CD4-positive, alpha-beta memory T cell (primary cell): ENCODE measurements around the gene ESRRB. TPM values are rescaled to one million over a fixed set of nuclear protein-coding genes. Genes with fewer than 3 reads are reported as not detected.

ENCODE experiments used
- CTCF ChIA-PET: fragments of 350-600 bp; sonication (Branson Sonifier 250); formaldehyde crosslinking; loops from one replicate; lab custom pipeline; 2021; ENCODE audit warnings: inconsistent platforms; ENCODE audit not compliant: partially characterized antibody; lab: Charles Lee
- POLR2A ChIA-PET: fragments of 350-600 bp; sonication (Branson Sonifier 250); formaldehyde crosslinking; loops from one replicate; lab custom pipeline; 2021; ENCODE audit not compliant: partially characterized antibody; lab: Charles Lee
- DNase-seq, 5 donors: peaks; one replicate each; pipeline versions ENCODE4 v3.0.0 to v3.0.0-alpha.2; 2020 to 2022; ENCODE audit warnings: mixed read lengths in 1 of 5
- H3K27ac ChIP-seq: one replicate; pipeline ENCODE4 v1.7.0; 2013; ENCODE audit warnings: low read depth, low read length
- H3K27me3 ChIP-seq: 2 replicates; pipeline ENCODE4 v1.7.0; 2013; ENCODE audit warnings: mild to moderate bottlenecking, low read length, moderate library complexity; ENCODE audit not compliant: insufficient read depth
- H3K36me3 ChIP-seq: 2 replicates; pipeline ENCODE4 v1.7.0; 2013; ENCODE audit warnings: mild to moderate bottlenecking, low read length, moderate library complexity; ENCODE audit not compliant: insufficient read depth
- H3K4me1 ChIP-seq: 2 replicates; pipeline ENCODE4 v1.7.0; 2013; ENCODE audit warnings: mild to moderate bottlenecking, low read length, moderate library complexity; ENCODE audit not compliant: insufficient read depth
- H3K4me3 ChIP-seq, 2 donors: one replicate each; pipeline ENCODE4 v1.7.0; 2013; ENCODE audit warnings: low read length in 2 of 2, mild to moderate bottlenecking in 1 of 2
- H3K9me3 ChIP-seq, 2 donors: one replicate each; pipeline ENCODE4 v1.7.0; 2013; ENCODE audit warnings: low read length in 2 of 2, control low read depth in 1 of 2; ENCODE audit not compliant: control insufficient read depth in 1 of 2
- H3K27ac Mint-ChIP-seq, 7 donors: one replicate each; pipeline ENCODE4 v1.8.0; 2020 to 2021; ENCODE audit warnings: mixed read lengths in 7 of 7, mild to moderate bottlenecking in 6 of 7, inconsistent platforms in 3 of 7, moderate library complexity in 3 of 7
- H3K27me3 Mint-ChIP-seq, 2 donors: one replicate each; pipeline ENCODE4 v1.8.0; 2020 to 2021; ENCODE audit warnings: mixed read lengths in 2 of 2
- H3K36me3 Mint-ChIP-seq, 2 donors: one replicate each; pipeline ENCODE4 v1.8.0; 2020 to 2021; ENCODE audit warnings: mixed read lengths in 2 of 2, inconsistent platforms in 1 of 2, mild to moderate bottlenecking in 1 of 2
- H3K4me1 Mint-ChIP-seq, 4 donors: one replicate each; pipeline ENCODE4 v1.8.0; 2020 to 2021; ENCODE audit warnings: mixed read lengths in 4 of 4, mild to moderate bottlenecking in 1 of 4
- H3K4me3 Mint-ChIP-seq, 8 donors: one replicate each; pipeline ENCODE4 v1.8.0; 2020 to 2021; ENCODE audit warnings: mixed read lengths in 8 of 8, mild to moderate bottlenecking in 7 of 8, moderate library complexity in 6 of 8, inconsistent platforms in 3 of 8
- H3K9me3 Mint-ChIP-seq, 8 donors: one replicate each; pipeline ENCODE4 v1.8.0; 2020 to 2021; ENCODE audit warnings: mixed read lengths in 8 of 8, mild to moderate bottlenecking in 5 of 8, inconsistent platforms in 3 of 8, moderate library complexity in 1 of 8
- intact Hi-C: fragments of 100-400 bp; cut with micrococcal nuclease; formaldehyde crosslinking; loops from one replicate; pipeline ENCODE4 v1.15.1; 2023
- polyA plus RNA-seq, 2 donors: library from polyadenylated mRNA; unstranded; fragments of 300-500 nt; fragmentation: Illumina TruSeq; gene quantifications; one replicate each; pipeline ENCODE4 v1.2.3, GENCODE V29; 2021
- total RNA-seq, 2 experiments: library from RNA; stranded (reverse); gene quantifications; one replicate each; pipeline ENCODE4 v1.2.3, GENCODE V29; 2021

ESRRB gene
- total and polyA plus RNA-seq, 4 experiments from 2014 or later: 0.09 TPM; not detected in 3

GRCh38 chr14:76420827-76421226 lies 44.9 kb downstream of the ESRRB start:
- Mint-ChIP-seq H3K4me3 (no peak overlapping the region), H3K4me1 (no peaks in the 10 kb centered on the region), H3K27ac (no peak overlapping the region), H3K27me3 (peaks cover 12 to 18% of the 10 kb centered on the region in 2 donors), H3K36me3 (no peaks in the 10 kb centered on the region), H3K9me3 (no peaks in the 10 kb centered on the region)
- no peaks in the 10 kb centered on the region for H3K36me3 ChIP-seq
- no peaks in the 10 kb centered on the region for H3K4me1 ChIP-seq
- no peaks in the 10 kb centered on the region for H3K27me3 ChIP-seq
- intact Hi-C loops: no loop called here
- H3K9me3 ChIP-seq: no peaks in the 10 kb centered on the region
- no peak overlapping the region for H3K27ac ChIP-seq
- DNase-seq: no peak
- POLR2A ChIA-PET: no interaction called here
- no peak overlapping the region for H3K4me3 ChIP-seq
- CTCF ChIA-PET: no interaction called here

GRCh38 chr14:76421662-76422061 lies 45.7 kb downstream of the ESRRB start:
- no peak for DNase-seq
- Histone ChIP-seq H3K4me3 (no peak overlapping the region), H3K4me1 (no peaks in the 10 kb centered on the region), H3K9me3 (no peaks in the 10 kb centered on the region), H3K27me3 (no peaks in the 10 kb centered on the region), H3K36me3 (no peaks in the 10 kb centered on the region), H3K27ac (no peak overlapping the region)
- no peak overlapping the region for H3K4me3 Mint-ChIP-seq
- CTCF ChIA-PET: no interaction called here
- H3K27me3 Mint-ChIP-seq: peaks cover 11 to 18% of the 10 kb centered on the region in 2 donors
- POLR2A ChIA-PET: no interaction called here
- no peaks in the 10 kb centered on the region for H3K36me3 Mint-ChIP-seq
- no peaks in the 10 kb centered on the region for H3K4me1 Mint-ChIP-seq
- intact Hi-C loops: no loop called here
- H3K27ac Mint-ChIP-seq: no peak overlapping the region
- no peaks in the 10 kb centered on the region for H3K9me3 Mint-ChIP-seq

- intact Hi-C loops: no loop called here
- H3K4me1 ChIP-seq: no peaks in the 10 kb centered on the region
- no peak overlapping the region for H3K4me3 ChIP-seq
- no peaks in the 10 kb centered on the region for H3K4me1 Mint-ChIP-seq
- no peak overlapping the region for H3K27ac ChIP-seq
- no peaks in the 10 kb centered on the region for H3K36me3 ChIP-seq
- POLR2A ChIA-PET: no interaction called here
- H3K27ac Mint-ChIP-seq: no peak overlapping the region
- CTCF ChIA-PET: no interaction called here
- no peaks in the 10 kb centered on the region for H3K9me3 ChIP-seq
- H3K27me3 ChIP-seq: no peaks in the 10 kb centered on the region
- no peak for DNase-seq
- H3K4me3 Mint-ChIP-seq: no peak overlapping the region
- H3K9me3 Mint-ChIP-seq: no peaks in the 10 kb centered on the region
- H3K36me3 Mint-ChIP-seq: no peaks in the 10 kb centered on the region
- H3K27me3 Mint-ChIP-seq: peaks cover 4 to 8% of the 10 kb centered on the region in 2 donors
Observed at GRCh38 chr14:76422662-76423061, 46.7 kb downstream of the ESRRB start.

GRCh38 chr14:76423534-76423933 lies 47.6 kb downstream of the ESRRB start:
- no peak overlapping the region for H3K27ac ChIP-seq
- Mint-ChIP-seq H3K36me3 (no peaks in the 10 kb centered on the region), H3K27ac (no peak overlapping the region), H3K27me3 (peaks cover 3 to 6% of the 10 kb centered on the region in 2 donors), H3K9me3 (no peaks in the 10 kb centered on the region), H3K4me3 (no peak overlapping the region), H3K4me1 (no peaks in the 10 kb centered on the region)
- intact Hi-C loops: no loop called here
- ChIA-PET POLR2A (no interaction called here), CTCF (no interaction called here)
- no peaks in the 10 kb centered on the region for H3K36me3 ChIP-seq
- H3K4me1 ChIP-seq: no peaks in the 10 kb centered on the region
- H3K4me3 ChIP-seq: no peak overlapping the region
- H3K27me3 ChIP-seq: no peaks in the 10 kb centered on the region
- no peak for DNase-seq
- no peaks in the 10 kb centered on the region for H3K9me3 ChIP-seq

GRCh38 chr14:76424359-76424758 lies 48.4 kb downstream of the ESRRB start:
- Mint-ChIP-seq H3K9me3 (no peaks in the 10 kb centered on the region), H3K4me1 (no peaks in the 10 kb centered on the region), H3K4me3 (no peak overlapping the region), H3K27me3 (peaks cover 3 to 6% of the 10 kb centered on the region in 2 donors), H3K36me3 (no peaks in the 10 kb centered on the region), H3K27ac (no peak overlapping the region)
- Histone ChIP-seq H3K9me3 (no peaks in the 10 kb centered on the region), H3K4me3 (no peak overlapping the region), H3K4me1 (no peaks in the 10 kb centered on the region), H3K27ac (no peak overlapping the region), H3K27me3 (no peaks in the 10 kb centered on the region), H3K36me3 (no peaks in the 10 kb centered on the region)
- ChIA-PET POLR2A (no interaction called here), CTCF (no interaction called here)
- intact Hi-C loops: no loop called here
- DNase-seq: no peak

- no peaks in the 10 kb centered on the region for H3K36me3 Mint-ChIP-seq
- no peaks in the 10 kb centered on the region for H3K4me1 Mint-ChIP-seq
- intact Hi-C loops: no loop called here
- no peaks in the 10 kb centered on the region for H3K9me3 ChIP-seq
- H3K27ac Mint-ChIP-seq: no peak overlapping the region
- no peak overlapping the region for H3K27ac ChIP-seq
- CTCF ChIA-PET: no interaction called here
- no peak overlapping the region for H3K4me3 ChIP-seq
- no peak for DNase-seq
- peaks cover 3 to 5% of the 10 kb centered on the region in 2 donors for H3K27me3 Mint-ChIP-seq
- no peaks in the 10 kb centered on the region for H3K36me3 ChIP-seq
- H3K27me3 ChIP-seq: no peaks in the 10 kb centered on the region
- H3K4me1 ChIP-seq: no peaks in the 10 kb centered on the region
- H3K9me3 Mint-ChIP-seq: no peaks in the 10 kb centered on the region
- POLR2A ChIA-PET: no interaction called here
- H3K4me3 Mint-ChIP-seq: no peak overlapping the region
Observed at GRCh38 chr14:76426161-76426696, 50.3 kb downstream of the ESRRB start.

GRCh38 chr14:76428611-76429010 lies 52.7 kb downstream of the ESRRB start:
- Histone ChIP-seq H3K4me1 (no peaks in the 10 kb centered on the region), H3K9me3 (no peaks in the 10 kb centered on the region), H3K36me3 (no peaks in the 10 kb centered on the region), H3K4me3 (no peak overlapping the region), H3K27ac (no peak overlapping the region), H3K27me3 (no peaks in the 10 kb centered on the region)
- Mint-ChIP-seq H3K4me3 (no peak overlapping the region), H3K36me3 (no peaks in the 10 kb centered on the region), H3K9me3 (no peaks in the 10 kb centered on the region), H3K4me1 (no peaks in the 10 kb centered on the region), H3K27ac (no peak overlapping the region), H3K27me3 (peaks cover 6 to 11% of the 10 kb centered on the region in 2 donors)
- intact Hi-C loops: no loop called here
- ChIA-PET POLR2A (no interaction called here), CTCF (no interaction called here)
- no peak for DNase-seq

- Mint-ChIP-seq H3K27me3 (peaks cover 8 to 12% of the 10 kb centered on the region in 2 donors), H3K4me1 (no peaks in the 10 kb centered on the region), H3K9me3 (no peaks in the 10 kb centered on the region), H3K36me3 (no peaks in the 10 kb centered on the region), H3K4me3 (no peak overlapping the region), H3K27ac (no peak overlapping the region)
- Histone ChIP-seq H3K9me3 (no peaks in the 10 kb centered on the region), H3K27ac (no peak overlapping the region), H3K4me3 (no peak overlapping the region), H3K4me1 (no peaks in the 10 kb centered on the region), H3K36me3 (no peaks in the 10 kb centered on the region), H3K27me3 (no peaks in the 10 kb centered on the region)
- CTCF ChIA-PET: no interaction called here
- POLR2A ChIA-PET: no interaction called here
- DNase-seq: no peak
- intact Hi-C loops: no loop called here
Observed at GRCh38 chr14:76430017-76430416, 54.1 kb downstream of the ESRRB start.
